ENCODE measurements around the gene CNGB1.

GRCh38 chr16:57986196-57986595, 15.3 kb upstream of the CNGB1 start:
- TF ChIP-seq CTCF (IDR thresholded peaks at IDR 0.05), result no peak
- TF ChIP-seq PBX3 (IDR thresholded peaks at IDR 0.05), result no peak
- TF ChIP-seq POLR2A (IDR thresholded peaks at IDR 0.05; ENCODE audit: low read length), result no peak
- no peak for TF ChIP-seq RAD21 (conservative IDR thresholded peaks at IDR 0.05 in 1 of 2, IDR thresholded peaks at IDR 0.05 in 1 of 2)
- no peak for TF ChIP-seq ZNF302 (CRISPR knock-in tag; IDR thresholded peaks at IDR 0.05)
- no peak for TF ChIP-seq USF2 (IDR thresholded peaks at IDR 0.05)
- no peak for TF ChIP-seq CEBPB (IDR thresholded peaks at IDR 0.05)
- no peak for TF ChIP-seq HMGXB4 (CRISPR knock-in tag; IDR thresholded peaks at IDR 0.05; ENCODE audit: borderline replicate concordance)
- no peak for TF ChIP-seq CHD2 (IDR thresholded peaks at IDR 0.05; ENCODE audit: low read length, partially characterized antibody)
- no peak for TF ChIP-seq RFX5 (IDR thresholded peaks at IDR 0.05)
- no peak for TF ChIP-seq SMC3 (IDR thresholded peaks at IDR 0.05)
- no peak for TF ChIP-seq ELK1 (IDR thresholded peaks at IDR 0.05; ENCODE audit: low read depth, low read length)
- no peak for TF ChIP-seq MAFK (IDR thresholded peaks at IDR 0.05; ENCODE audit: partially characterized antibody)
